Kidney tubule cell (primary cell): Measurements from ENCODE around the gene TIGD2.
"Not testable (repeated sequence)": the region's sequence is repeated elsewhere in the genome, so short reads cannot be mapped to it uniquely, and the experiment has no call there.

Experiments
- DNase-seq: peaks from one replicate; pipeline ENCODE4 v3.0.0-alpha.2; 2018; ENCODE audit warnings: low spot score

TIGD2 gene

DNA sequence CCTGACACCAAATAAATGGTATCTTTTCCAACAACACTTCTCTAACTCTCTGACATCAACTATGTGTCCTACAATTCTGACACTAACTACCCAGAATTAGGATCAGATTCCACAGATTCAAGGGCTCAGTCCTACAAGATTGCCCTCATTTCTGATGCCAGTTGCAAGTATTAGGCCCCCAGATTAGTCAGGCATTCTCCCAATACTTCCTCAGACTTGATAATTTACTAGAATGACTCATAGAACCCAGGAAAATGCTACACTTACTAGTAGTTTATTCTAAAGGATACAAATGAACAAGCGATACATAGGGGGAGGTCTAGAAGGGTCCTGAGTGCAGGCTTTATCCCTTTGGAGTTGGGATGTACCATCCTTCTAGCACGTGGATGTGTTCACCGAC lies 8.5 kb downstream of the TIGD2 start:
- DNase-seq, result peak; percentile 52

- no peak for DNase-seq
Measured at GRCh38 chr4:89121387-89122068, 10.2 kb downstream of the TIGD2 start.

DNA sequence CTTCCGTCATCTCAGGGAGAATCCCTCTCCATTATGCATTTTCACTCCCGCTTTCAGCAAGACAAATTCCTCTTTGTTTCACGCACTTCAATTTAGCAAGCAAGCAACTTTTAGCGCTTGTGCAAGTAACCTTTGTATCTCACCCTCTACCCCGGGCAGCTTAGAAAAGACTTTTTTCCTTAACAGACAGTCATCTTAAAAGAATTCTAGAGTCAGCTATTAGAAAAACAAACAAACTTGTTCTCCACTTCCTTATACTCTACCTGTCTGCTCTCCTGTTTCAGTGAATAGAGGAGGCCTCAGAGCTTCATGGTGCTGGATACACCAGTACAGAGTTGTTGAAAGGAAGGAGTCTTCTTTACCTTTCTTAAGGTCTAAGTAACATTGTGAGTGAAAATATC lies 12.1 kb downstream of the TIGD2 start:
- DNase-seq, result peak; percentile 90

DNA sequence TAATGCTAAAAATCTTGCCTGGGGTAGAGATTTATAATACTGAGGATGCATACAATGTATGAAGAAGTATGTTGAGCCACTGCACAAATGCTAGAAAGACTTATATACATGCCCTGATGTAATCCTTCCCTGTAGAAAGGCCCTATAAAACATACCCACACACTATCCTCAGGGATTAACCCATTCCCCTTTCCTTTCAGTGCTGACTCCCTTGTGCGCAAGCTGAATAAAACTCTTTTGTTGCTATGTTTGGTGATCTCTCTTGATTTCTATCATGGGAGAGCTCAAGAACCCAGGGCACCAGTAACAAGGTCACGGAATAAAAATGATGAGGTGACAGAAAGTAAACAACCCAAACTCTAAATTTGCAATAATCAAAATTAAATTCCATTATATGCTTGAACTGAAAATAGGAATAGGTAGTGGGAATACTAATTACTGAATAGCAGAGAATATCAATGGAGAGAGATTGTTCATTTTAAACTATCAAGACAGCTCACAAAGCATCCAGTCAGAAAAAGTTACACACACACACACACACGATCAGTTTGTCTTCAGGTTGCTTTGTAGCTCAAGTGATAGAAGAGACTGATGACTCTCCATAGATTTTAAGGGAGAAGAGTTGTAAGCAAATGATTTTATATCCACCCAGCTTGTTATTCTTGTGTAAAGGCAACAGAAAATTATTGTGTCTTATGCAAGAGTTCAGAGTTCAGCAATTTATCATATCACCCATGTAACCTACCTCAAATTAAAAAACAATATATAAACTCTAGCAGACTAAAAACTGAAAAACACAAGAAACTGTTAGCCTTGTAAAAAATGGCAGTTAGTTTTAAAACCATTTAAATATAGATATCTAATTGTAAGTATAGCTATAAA lies 14.8 kb downstream of the TIGD2 start:
- no peak for DNase-seq

DNA sequence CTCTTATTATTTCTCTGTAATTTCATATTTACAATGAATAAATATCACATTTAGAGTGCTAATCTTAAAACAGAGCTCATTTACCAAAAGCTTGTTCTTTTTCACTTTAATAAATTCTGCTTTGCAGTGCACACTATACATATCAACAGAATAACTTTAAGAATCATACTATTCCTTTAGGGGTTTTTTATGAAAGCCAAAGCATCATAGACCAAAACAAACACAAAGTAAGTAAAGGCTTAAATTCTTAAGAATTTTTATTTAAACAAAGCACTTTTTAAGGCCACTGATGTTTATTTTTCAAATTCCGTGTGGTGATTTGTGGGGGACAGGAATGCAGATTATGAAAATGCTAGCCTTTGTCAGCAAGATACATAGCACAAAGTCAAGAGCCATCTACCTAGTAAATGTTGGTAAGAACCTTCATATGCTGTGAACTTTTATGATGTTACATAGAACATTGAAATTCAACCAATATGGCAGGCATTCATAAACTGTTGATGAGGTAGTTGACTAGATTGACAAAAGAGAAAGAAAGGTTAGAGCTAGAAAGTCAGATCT lies 17.8 kb downstream of the TIGD2 start:
- no peak for DNase-seq

GRCh38 chr4:89134775-89135319 lies 23.5 kb downstream of the TIGD2 start:
- peak; percentile 81 for DNase-seq

DNA sequence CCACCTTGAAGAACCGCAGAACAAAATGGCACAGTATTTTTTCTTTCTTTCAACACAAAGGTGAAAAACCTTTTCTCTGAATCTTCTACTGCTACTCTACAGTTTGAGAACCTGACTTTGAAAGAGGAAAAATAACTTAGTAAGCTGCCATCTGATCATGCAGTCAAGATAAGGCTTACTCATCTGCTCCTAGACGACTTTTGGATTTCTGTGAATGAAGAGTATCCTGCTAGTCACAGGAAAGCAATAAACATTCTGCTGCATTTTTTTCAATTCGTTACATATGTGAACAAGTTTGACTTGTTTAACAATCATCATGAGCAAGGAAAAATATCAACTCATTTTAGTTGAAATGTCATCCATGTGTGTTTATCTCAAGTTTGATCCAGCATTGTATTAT lies 25.2 kb downstream of the TIGD2 start:
- DNase-seq, result peak; percentile 59

DNA sequence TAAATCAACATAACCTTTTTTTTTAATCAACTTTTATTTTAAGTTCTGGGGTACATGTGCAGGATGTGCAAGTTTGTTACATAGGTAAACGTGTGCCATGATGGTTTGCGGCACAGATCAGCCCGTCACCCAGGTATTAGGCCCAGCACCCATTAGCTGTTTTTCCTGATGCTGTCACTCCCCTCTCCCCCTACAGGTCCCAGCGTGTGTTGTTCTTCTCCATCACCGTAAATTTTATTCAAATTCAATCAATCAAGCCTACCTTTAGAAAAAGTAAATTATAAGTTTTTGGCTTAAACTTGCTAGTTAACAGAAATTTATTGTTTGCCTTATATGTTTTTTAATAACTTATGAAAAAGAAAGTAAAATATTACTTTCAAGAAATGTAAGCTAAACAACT lies 25.9 kb downstream of the TIGD2 start:
- DNase-seq, result no peak

DNA sequence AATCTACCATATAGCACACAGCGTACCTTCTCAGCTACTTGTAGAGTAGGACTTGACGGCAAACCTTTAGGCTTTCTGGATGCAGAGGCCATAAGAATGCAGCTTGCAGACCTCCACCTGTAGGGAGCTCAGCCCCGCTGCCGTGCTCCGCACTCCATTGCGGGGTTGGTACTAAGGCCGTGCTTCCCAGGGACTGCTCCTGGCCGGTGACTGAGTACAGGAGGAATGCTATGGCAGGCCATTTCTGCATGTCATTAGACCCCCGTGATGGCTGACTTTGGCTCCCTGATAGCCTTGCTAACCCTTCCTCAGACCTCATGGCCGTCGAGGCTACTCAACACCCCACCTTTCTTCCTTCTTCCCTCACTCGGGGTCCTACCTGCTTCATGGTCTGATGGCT lies 26.4 kb downstream of the TIGD2 start:
- DNase-seq, result no peak

DNA sequence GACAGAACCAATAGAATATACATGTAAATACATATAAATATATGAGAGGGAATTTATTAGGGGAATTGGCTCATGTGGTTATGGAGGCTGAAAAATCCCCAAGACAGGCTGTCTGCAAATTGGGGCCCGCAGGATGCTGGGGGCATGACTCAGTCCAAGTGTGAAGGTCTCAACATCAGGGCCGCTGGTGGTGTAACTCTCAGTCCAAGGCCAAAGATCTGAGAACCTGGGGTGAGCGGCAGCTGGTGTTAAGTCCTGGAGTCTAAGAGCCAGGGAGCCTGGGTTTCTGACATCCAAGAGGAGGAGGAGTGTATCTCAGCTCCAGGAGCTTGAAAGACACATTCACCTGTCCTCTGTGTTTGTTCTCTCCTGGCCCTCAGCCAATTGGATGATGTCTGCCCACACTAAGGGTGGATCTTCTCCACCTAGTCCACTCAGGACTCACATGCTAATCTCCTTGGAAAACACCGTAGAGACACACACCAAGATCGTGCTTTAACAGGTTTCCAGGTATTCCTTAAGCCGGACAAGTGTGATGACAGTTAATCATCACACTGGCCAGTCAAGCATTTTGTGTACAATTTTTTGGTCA lies 28.9 kb downstream of the TIGD2 start:
- peak; percentile 28 for DNase-seq

DNA sequence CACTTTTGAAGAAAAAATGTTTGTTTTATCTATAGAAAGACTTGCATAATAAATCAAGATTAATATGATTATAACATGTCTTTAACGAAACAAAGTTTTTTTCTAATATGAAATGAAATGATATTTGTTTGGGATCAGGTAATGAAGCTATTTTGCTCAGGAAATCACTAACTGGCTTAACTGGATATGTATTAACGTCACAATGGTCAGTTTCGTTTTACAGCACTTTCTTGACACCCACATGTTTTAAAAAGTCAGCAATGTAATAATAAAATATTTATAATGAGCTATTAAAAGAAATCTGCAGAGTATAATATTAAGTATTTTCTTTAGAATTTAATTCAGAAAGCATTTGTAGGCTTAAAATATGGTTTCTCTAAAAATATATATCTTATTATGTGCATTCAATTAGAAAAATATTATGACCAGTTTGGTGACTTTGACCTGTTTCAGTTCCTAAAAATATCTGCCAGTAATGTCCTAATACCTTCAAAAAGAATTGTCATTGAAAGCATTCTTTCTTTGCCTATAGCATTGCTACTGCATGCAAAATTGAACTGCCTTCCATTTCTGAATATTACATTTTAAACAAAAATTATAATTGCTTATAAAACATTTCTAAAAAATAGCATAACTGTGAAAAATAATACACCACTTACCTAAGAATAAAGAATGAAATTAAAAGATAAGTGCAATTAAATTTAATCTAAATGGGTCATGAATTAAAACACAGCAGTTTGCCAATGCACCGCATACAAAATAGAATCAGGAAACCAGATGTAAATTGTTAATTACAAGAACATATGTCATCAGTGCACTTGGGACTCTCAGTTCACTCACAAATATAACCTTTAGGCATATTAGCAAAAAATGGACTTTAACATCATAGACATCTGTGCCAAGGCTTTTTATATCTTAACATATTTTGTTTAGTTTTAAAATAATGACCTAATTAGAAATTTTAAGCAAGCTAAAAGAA lies 31.6 kb downstream of the TIGD2 start:
- DNase-seq, result no peak

- not testable (repeated sequence) for DNase-seq
Measured at GRCh38 chr4:89144652-89145051, 33.3 kb downstream of the TIGD2 start.

DNA sequence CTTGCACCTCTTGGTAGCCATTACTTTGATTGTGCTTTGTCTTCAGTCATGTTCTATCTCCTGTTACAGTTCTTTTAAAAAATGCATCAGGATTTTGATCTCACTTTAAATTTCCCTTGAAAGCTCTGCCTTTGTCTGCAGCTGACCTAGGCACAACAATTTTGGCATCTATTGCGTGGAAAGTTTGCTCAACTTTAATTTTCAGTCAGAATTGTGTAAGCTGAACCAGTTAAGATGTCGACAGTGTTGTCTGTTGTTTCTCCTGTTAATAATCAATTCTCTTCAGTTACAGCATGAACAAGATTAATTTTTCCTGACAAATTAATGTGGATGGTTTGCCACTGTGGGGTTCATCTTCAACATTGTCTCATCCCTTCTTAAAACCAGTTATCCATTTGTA lies 34.9 kb downstream of the TIGD2 start:
- DNase-seq, result no peak

DNA sequence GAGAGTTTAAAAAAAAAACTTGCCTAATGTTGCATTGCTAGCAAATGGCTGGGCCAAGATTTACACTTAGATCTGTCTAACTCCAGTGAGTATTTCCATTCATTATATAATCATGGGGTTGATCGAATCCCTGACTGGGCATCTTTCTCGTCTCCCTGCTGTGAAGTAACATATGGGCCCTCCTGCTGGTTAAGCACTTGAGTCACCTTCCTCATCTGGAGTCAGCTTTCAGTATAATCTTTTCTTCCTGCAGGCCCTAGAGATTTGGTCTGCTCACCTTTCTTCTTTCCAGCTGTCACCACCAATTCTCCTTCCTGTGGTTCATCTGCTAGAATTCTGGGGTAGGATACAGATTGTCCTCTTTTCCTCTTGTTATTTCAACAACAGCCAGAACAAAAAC lies 41.6 kb downstream of the TIGD2 start:
- no peak for DNase-seq

GRCh38 chr4:89156174-89156914 lies 45.0 kb downstream of the TIGD2 start:
- no peak for DNase-seq

DNA sequence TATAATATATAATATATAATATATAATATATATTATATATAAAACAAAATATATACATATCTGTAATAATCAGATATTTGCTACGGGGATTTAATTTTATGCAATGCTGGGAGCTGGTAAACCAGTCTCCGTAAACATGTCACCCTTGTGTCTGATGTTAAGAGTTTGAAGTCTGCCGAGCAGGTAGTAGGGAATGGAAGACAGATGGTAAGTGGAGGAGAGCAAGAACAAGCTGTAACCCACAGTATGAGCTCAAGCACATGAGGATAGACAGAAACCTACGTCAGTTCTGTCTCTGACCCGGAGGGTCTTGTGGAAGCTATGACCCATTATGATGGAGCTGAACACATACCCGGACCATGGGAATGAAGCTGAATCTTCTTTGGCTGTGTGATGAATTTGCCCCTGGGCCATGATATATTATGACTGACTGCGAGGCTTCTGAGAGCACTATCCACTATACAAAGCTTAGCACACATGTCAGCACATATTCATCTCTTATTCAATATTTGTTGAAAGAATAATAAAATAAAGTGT lies 46.2 kb downstream of the TIGD2 start:
- no peak for DNase-seq

- peak; percentile 53 for DNase-seq
Measured at GRCh38 chr4:89158884-89159503, 47.7 kb downstream of the TIGD2 start.

DNA sequence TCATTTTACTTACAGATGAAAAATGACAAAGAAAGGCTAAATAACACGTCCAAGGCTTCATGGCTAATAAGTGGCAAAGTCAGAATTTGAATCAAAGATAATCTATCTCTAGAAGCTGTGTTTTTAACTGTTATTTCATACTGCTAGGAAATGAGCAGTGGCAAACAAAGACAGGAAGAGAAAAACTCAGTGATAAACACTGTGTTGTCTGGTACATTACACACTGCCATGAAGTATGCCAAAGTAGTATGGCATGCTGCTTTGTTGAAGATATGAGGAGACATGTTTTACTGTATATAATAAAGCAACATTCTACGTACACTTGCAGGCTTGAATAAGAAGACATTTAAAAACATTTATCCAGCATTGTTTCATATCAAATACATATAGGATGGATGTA lies 49.5 kb downstream of the TIGD2 start:
- no peak for DNase-seq

DNA sequence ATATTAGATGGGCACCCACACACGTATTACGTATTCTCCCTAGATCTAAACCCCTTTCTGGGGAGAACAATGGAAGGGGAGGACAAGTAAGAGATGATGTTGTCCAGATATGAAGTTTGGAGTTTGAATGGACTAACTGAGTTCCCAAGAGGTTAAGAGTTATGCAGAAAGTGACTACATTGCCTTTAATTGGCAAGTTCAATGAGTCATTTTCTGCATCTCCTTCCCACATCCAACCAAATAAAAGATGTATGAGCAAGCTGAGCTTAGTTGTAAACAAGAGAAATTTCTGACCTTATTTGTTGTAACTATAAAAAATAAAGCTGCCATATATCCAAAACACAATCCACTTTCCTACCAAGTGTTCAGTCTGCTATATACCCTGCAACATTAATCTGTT lies 50.5 kb downstream of the TIGD2 start:
- DNase-seq, result no peak

- no peak for DNase-seq
Measured at GRCh38 chr4:89162496-89162895, 51.2 kb downstream of the TIGD2 start.
